Testis (tissue), 3 donors: ENCODE results near the gene MRPS34. TPM values are rescaled to one million over a fixed set of nuclear protein-coding genes. Genes with fewer than 3 reads are reported as not detected.
"Not testable (repeated sequence)": the region's sequence is repeated elsewhere in the genome, so short reads cannot be mapped to it uniquely, and the experiment has no call there.

Experiments
- DNase-seq: peaks from one replicate; pipeline ENCODE4 v3.0.0-alpha.2; 2019
- H3K27ac ChIP-seq, 2 donors: fragments of 200-600 bp; sonication (generic); one replicate each; pipeline ENCODE4 v1.5.1; 2019
- H3K27me3 ChIP-seq: fragments of 200-600 bp; sonication (generic); one replicate; pipeline ENCODE4 v1.5.1; 2019
- H3K36me3 ChIP-seq: fragments of 200-600 bp; sonication (generic); one replicate; pipeline ENCODE4 v1.5.1; 2017; ENCODE audit warnings: low read depth; ENCODE audit errors: missing control alignments
- H3K4me1 ChIP-seq: fragments of 200-600 bp; sonication (generic); one replicate; pipeline ENCODE4 v1.5.1; 2019
- H3K4me3 ChIP-seq, 2 donors: fragments of 200-600 bp; sonication (generic); one replicate each; pipeline ENCODE4 v1.5.1; 2017 to 2019
- H3K9me3 ChIP-seq: fragments of 200-600 bp; sonication (generic); one replicate; pipeline ENCODE4 v1.5.1; 2017
- POLR2A ChIP-seq: fragments of 450-650 bp; IDR thresholded peaks from one replicate; pipeline ENCODE4 v1.6.1; 2017; ENCODE audit warnings: antibody characterized with exemption, mild to moderate bottlenecking, moderate library complexity
- WGBS, 2 donors: methylation state at CpG; one replicate each; pipeline ENCODE4 v1.1.5; 2018; 5-methylcytosine and 5-hydroxymethylcytosine counted together
- intact Hi-C: fragments of 100-400 bp; cut with DNase I; formaldehyde crosslinking; loops from one replicate; pipeline ENCODE4 v1.15.1; 2023; ENCODE audit warnings: low total_unique reads
- polyA plus RNA-seq: library from polyadenylated mRNA; stranded (reverse); fragments of 350-450 nt; fragmentation: Illumina TruSeq; extraction: RNeasy Lipid Tissue Mini Kit (QIAGEN cat#74804); gene quantifications from one replicate; pipeline ENCODE4 v1.2.3, GENCODE V29; 2014; ENCODE audit warnings: low read depth, low replicate concordance; ENCODE audit not compliant: insufficient read depth
- total RNA-seq, 2 donors: library from RNA; depleted of rRNA; stranded (reverse); fragments of >200 nt; gene quantifications; one replicate each; pipeline ENCODE4 v1.2.3, GENCODE V29; 2016
- TF ChIP-seq, protein P1 (sequence below), 3 experiments: fragments of 450-650 bp in 2 of 3; fragments of 200-600 bp in 1 of 3; sonication (generic) in 1 of 3; IDR thresholded peaks; one replicate each; pipeline ENCODE4 v1.5.1; 2016 to 2019; ENCODE audit warnings: antibody characterized with exemption in 3 of 3, mild to moderate bottlenecking in 2 of 3, moderate library complexity in 1 of 3

The MRPS34 gene
- total and polyA plus RNA-seq, 3 donors from 2014 or later, result 49.2 to 81.6 (median 66.5) TPM

DNA sequence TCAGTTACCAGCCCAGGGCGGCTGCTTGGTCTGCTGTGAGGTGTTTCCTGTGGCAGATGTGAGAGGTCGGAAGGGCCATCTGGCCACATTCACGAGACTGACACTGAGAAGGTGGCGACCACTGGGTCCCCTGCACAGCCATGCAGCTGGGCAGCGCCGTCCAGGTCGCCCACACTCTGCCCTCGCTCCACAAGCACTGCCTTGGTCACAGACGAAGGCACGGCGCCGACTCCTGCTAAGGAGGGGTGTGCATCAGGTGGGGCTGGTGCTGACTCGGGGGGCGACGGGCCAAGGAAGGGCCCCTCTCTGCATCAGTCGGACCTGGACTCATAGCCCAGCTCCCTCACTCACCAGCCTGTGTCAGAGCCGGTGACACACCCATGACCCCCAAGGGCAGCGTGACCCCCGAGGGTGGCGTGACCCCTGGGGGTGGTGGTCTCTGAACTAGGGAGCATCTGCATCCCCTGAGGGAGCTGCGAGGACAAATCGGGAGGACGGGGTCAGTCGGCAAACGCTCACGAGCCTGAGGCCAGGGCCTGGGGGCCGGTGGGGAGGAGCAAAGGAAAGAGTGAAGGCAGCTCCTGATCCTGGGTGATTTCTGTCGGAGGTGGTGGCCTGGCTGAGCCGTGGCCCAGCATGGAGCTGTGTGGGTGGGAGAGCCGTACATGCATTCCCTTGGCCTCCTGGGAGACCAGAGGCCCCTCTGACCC is 32.0 kb downstream of the MRPS34 start:
- H3K36me3 ChIP-seq, result no peaks in the 10 kb centered on the region
- no peaks in the 10 kb centered on the region for H3K4me1 ChIP-seq
- 88 to 91% methylated on average over 22 to 30 of the region's 30 CpGs for WGBS, 2 donors
- H3K4me3 ChIP-seq, result no peak overlapping the region
- no peak for DNase-seq
- H3K27ac ChIP-seq, result no peak overlapping the region
- no peak for TF ChIP-seq POLR2A
- TF ChIP-seq, protein P1, sequence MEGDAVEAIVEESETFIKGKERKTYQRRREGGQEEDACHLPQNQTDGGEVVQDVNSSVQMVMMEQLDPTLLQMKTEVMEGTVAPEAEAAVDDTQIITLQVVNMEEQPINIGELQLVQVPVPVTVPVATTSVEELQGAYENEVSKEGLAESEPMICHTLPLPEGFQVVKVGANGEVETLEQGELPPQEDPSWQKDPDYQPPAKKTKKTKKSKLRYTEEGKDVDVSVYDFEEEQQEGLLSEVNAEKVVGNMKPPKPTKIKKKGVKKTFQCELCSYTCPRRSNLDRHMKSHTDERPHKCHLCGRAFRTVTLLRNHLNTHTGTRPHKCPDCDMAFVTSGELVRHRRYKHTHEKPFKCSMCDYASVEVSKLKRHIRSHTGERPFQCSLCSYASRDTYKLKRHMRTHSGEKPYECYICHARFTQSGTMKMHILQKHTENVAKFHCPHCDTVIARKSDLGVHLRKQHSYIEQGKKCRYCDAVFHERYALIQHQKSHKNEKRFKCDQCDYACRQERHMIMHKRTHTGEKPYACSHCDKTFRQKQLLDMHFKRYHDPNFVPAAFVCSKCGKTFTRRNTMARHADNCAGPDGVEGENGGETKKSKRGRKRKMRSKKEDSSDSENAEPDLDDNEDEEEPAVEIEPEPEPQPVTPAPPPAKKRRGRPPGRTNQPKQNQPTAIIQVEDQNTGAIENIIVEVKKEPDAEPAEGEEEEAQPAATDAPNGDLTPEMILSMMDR (IDR thresholded peaks at IDR 0.05), result no peak
- intact Hi-C loops, result no loop called here
- no peaks in the 10 kb centered on the region for H3K27me3 ChIP-seq
- no peaks in the 10 kb centered on the region for H3K9me3 ChIP-seq

DNA sequence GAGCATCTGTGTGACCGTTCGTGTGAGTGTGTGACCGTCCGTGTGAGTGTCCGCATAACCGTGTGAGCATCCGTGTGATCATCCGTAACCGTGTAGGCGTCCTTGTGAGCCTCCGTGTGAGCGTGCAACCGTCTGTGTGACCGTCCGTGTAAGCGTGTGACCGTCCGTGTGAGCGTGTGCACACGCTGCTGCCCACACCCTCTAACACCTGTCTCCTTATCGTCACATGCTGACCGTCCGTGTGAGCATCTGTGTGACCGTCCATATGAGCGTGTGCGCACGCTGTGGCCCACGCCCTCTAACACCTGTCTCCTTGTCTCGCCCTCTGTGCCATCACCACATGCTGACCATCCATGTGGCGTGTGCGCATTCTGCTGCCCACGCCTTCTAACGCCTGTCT is 32.7 kb downstream of the MRPS34 start:
- Histone ChIP-seq H3K36me3 (no peaks in the 10 kb centered on the region), H3K4me3 (no peak overlapping the region), H3K4me1 (no peaks in the 10 kb centered on the region), H3K27ac (no peak overlapping the region), H3K9me3 (no peaks in the 10 kb centered on the region), H3K27me3 (no peaks in the 10 kb centered on the region)
- intact Hi-C loops, result no loop called here
- no peak for DNase-seq
- TF ChIP-seq POLR2A, result no peak
- TF ChIP-seq, protein P1 (IDR thresholded peaks at IDR 0.05), result no peak
- 90 to 92% methylated on average over 32 to 33 of the region's 33 CpGs for WGBS, 2 donors

DNA sequence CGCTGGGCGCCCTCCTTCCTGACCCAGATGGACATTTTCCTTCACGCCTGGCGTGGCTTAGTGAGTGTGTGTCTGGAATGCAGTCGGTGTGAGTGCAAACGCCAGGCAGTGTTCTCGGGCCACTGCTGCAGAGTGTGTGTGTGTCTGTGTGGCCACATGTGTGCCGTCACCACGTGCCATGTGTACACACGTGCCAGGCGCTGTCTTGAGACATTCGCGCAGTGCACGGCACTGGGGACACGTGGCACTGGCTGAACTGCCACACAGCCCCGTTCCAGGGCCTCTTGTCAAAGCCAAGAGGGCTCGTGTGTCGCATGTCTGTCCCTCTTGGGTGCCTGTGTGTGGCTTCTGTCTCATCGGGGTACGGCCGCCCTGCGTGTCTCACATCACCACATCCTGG is 38.1 kb downstream of the MRPS34 start:
- no peaks in the 10 kb centered on the region for H3K4me1 ChIP-seq
- H3K27ac ChIP-seq, result no peak overlapping the region
- intact Hi-C loops, result no loop called here
- H3K4me3 ChIP-seq, result no peak overlapping the region
- TF ChIP-seq POLR2A, result no peak
- TF ChIP-seq, protein P1 (IDR thresholded peaks at IDR 0.05), result no peak
- WGBS, 2 donors, result 96 to 98% methylated on average over 11 to 22 of the region's 22 CpGs
- DNase-seq, result no peak
- no peaks in the 10 kb centered on the region for H3K36me3 ChIP-seq
- H3K9me3 ChIP-seq, result no peaks in the 10 kb centered on the region
- H3K27me3 ChIP-seq, result no peaks in the 10 kb centered on the region

DNA sequence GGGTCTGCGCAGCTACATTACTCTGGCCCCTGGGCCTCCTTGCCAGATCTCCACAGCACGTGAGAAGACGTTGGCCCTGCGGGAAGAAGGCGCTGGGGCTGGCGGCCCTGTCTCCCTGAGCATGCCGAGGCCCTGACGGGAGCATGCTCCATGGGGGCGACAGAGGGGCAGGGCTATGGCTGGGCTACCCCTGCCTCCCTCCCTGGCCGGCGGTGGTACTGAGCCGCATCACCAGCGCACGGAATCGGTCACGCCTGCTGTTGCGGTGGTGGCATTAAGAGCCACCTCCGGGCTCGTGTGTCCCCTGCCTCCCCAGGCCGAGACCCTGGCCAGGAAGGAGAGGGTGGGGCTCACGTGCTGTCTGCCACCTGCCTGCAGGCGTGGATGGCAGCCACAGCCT is 38.8 kb downstream of the MRPS34 start:
- no peak for DNase-seq
- intact Hi-C loops, result no loop called here
- H3K4me1 ChIP-seq, result no peaks in the 10 kb centered on the region
- H3K9me3 ChIP-seq, result no peaks in the 10 kb centered on the region
- WGBS, 2 donors, result 92% methylated on average over 22 of the region's 22 CpGs; no CpG with 5 or more reads in 1 of the 2 donors
- no peak overlapping the region for H3K27ac ChIP-seq
- H3K27me3 ChIP-seq, result no peaks in the 10 kb centered on the region
- no peak overlapping the region for H3K4me3 ChIP-seq
- H3K36me3 ChIP-seq, result no peaks in the 10 kb centered on the region
- no peak for TF ChIP-seq POLR2A
- TF ChIP-seq, protein P1 (IDR thresholded peaks at IDR 0.05), result no peak

DNA sequence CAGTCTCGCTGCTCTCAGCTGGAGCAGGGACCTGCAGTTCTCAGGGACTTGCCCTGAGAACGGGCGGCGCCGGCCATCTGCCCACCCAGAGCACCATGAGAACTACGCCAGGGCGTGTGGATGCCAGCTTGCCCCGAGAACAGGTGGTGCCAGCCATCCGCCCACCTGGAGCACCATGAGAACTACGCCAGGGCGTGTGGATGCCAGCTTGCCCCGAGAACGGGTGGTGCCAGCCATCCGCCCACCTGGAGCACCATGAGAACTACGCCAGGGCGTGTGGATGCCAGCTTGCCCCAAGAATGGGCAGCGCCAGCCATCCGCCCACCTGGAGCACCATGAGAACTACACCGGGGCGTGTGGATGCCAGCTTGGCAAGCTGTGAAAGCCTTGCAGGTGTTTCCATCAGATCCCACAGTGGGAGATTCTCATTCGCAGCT is 40.4 kb downstream of the MRPS34 start:
- H3K9me3 ChIP-seq, H3K27me3 ChIP-seq, intact Hi-C loops, H3K27ac ChIP-seq, H3K4me1 ChIP-seq, H3K36me3 ChIP-seq, DNase-seq, H3K4me3 ChIP-seq: not testable (repeated sequence)
- 84 to 95% methylated on average over 11 to 20 of the region's 21 CpGs for WGBS, 2 donors
